ENCODE results near the gene CATSPERD. TPM values are rescaled to one million over a fixed set of nuclear protein-coding genes. Genes with fewer than 3 reads are reported as not detected.

CATSPERD gene
- total RNA-seq (2014; rRNA removed; shearing (Covaris generic)): not detected in 2 replicates
- not detected in 2 replicates for polyA plus RNA-seq (2014; cell fraction: nucleus; rRNA removed)

GRCh38 chr19:5719961-5720790 is at the start of gene CATSPERD, which contains the start of gene LONP1:
TSS of gene CATSPERD (plus strand) at chr19:5720637. CDS start at chr19:5720738, 101 bp downstream.
TSS of gene LONP1 (minus strand) at chr19:5720146. CDS start at chr19:5720132, 14 bp downstream.
- peak; percentile 97 for DNase-seq (ENCODE audit: extremely low read depth, low read depth)

- DNase-seq (ENCODE audit: extremely low read depth, low read depth): no peak
Observed at GRCh38 chr19:5671600-5671999, 48.8 kb upstream of the CATSPERD start.

- no peak for DNase-seq (ENCODE audit: extremely low read depth, low read depth)
Observed at GRCh38 chr19:5672708-5673459, 47.6 kb upstream of the CATSPERD start.

- no peak for DNase-seq (ENCODE audit: extremely low read depth, low read depth)
Observed at GRCh38 chr19:5673752-5674151, 46.7 kb upstream of the CATSPERD start.

- no peak for DNase-seq (ENCODE audit: extremely low read depth, low read depth)
Observed at GRCh38 chr19:5674714-5675113, 45.7 kb upstream of the CATSPERD start.

GRCh38 chr19:5676105-5676771 is 44.2 kb upstream of the CATSPERD start:
- no peak for DNase-seq (ENCODE audit: extremely low read depth, low read depth)

- DNase-seq (ENCODE audit: extremely low read depth, low read depth): no peak
Observed at GRCh38 chr19:5676772-5677105, 43.7 kb upstream of the CATSPERD start.

GRCh38 chr19:5677136-5677535 is 43.3 kb upstream of the CATSPERD start:
- DNase-seq (ENCODE audit: extremely low read depth, low read depth): no peak

GRCh38 chr19:5677580-5677979 is 42.9 kb upstream of the CATSPERD start:
- DNase-seq (ENCODE audit: extremely low read depth, low read depth): no peak

- DNase-seq (ENCODE audit: extremely low read depth, low read depth): no peak
Observed at GRCh38 chr19:5678071-5678718, 42.2 kb upstream of the CATSPERD start.

GRCh38 chr19:5679289-5680083 is 41.0 kb upstream of the CATSPERD start:
- no peak for DNase-seq (ENCODE audit: extremely low read depth, low read depth)

GRCh38 chr19:5680084-5680436 is 40.4 kb upstream of the CATSPERD start:
- no peak for DNase-seq (ENCODE audit: extremely low read depth, low read depth)

GRCh38 chr19:5680437-5681368 is 39.7 kb upstream of the CATSPERD start, which contains the start of the genes HSD11B1L and MICOS13:
TSS of gene HSD11B1L (plus strand) at chr19:5681027. CDS start at chr19:5684833, 3,806 bp downstream.
TSS of gene MICOS13 (minus strand) at chr19:5680516. CDS start at chr19:5680486, 30 bp downstream.
- DNase-seq (ENCODE audit: extremely low read depth, low read depth): peak; percentile 96

GRCh38 chr19:5681391-5682106 is 38.9 kb upstream of the CATSPERD start:
- DNase-seq (ENCODE audit: extremely low read depth, low read depth): no peak

GRCh38 chr19:5682107-5682482 is 38.3 kb upstream of the CATSPERD start:
- no peak for DNase-seq (ENCODE audit: extremely low read depth, low read depth)

GRCh38 chr19:5683177-5683886 is 37.1 kb upstream of the CATSPERD start:
- no peak for DNase-seq (ENCODE audit: extremely low read depth, low read depth)

GRCh38 chr19:5684694-5685430 is 35.6 kb upstream of the CATSPERD start:
- no peak for DNase-seq (ENCODE audit: extremely low read depth, low read depth)

Data from NCI-H460 (cell line).